ENCODE measurements around the gene ADGRG7. TPM values are rescaled to one million over a fixed set of nuclear protein-coding genes. Genes with fewer than 3 reads are reported as not detected.
A peak's percentile ranks its signal among the peaks of the same experiment; 100 is the strongest.

Gene ADGRG7
- total and polyA plus RNA-seq, 2 experiments from 2014 or later: 43.2 to 49.4 TPM

- Histone ChIP-seq H3K27me3 (no peaks in the 10 kb centered on the region), H3K9me3 (ENCODE audit: low read depth) (no peaks in the 10 kb centered on the region), H3K4me3 (no peak overlapping the region), H3K4me1 (ENCODE audit: low read depth) (no peaks in the 10 kb centered on the region), H3K36me3 (no peaks in the 10 kb centered on the region), H3K27ac (no peak overlapping the region)
- no peak for TF ChIP-seq CTCF (IDR thresholded peaks at IDR 0.05; ENCODE audit: low read depth, low read length)
- no peak for DNase-seq (ENCODE audit: low read depth in 1 of 2, low spot score in 1 of 2)
Observed at GRCh38 chr3:100588251-100588650, 21.1 kb upstream of the ADGRG7 start.

- peak; percentile 76 to 84 for DNase-seq (ENCODE audit: low read depth in 1 of 2, low spot score in 1 of 2)
- H3K36me3 ChIP-seq: no peaks in the 10 kb centered on the region
- H3K27me3 ChIP-seq: no peaks in the 10 kb centered on the region
- no peak overlapping the region for H3K4me3 ChIP-seq
- no peaks in the 10 kb centered on the region for H3K4me1 ChIP-seq (ENCODE audit: low read depth)
- peak; percentile 79 for TF ChIP-seq CTCF (IDR thresholded peaks at IDR 0.05; ENCODE audit: low read depth, low read length)
- H3K9me3 ChIP-seq (ENCODE audit: low read depth): no peaks in the 10 kb centered on the region
- H3K27ac ChIP-seq: no peak overlapping the region
Observed at GRCh38 chr3:100590114-100590839, 19.1 kb upstream of the ADGRG7 start.

DNA sequence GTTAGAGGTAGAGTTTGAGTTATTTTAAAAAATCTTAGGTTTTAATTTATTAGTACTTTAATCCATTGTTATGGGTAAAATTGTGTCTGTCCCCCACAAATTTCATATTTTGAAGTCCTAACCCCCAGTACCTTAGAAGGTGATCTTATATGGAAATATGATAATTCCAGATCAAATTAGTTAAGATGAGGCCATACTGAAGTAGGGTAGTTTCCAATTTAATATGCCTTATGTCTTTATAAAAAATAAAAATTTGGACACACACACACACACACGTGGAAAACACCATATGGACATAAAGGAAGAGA lies 18.6 kb upstream of the ADGRG7 start:
- DNase-seq (ENCODE audit: low read depth in 1 of 2, low spot score in 1 of 2): no peak
- H3K27ac ChIP-seq: no peak overlapping the region
- H3K4me3 ChIP-seq: no peak overlapping the region
- no peaks in the 10 kb centered on the region for H3K27me3 ChIP-seq
- H3K9me3 ChIP-seq (ENCODE audit: low read depth): no peaks in the 10 kb centered on the region
- H3K36me3 ChIP-seq: no peaks in the 10 kb centered on the region
- no peaks in the 10 kb centered on the region for H3K4me1 ChIP-seq (ENCODE audit: low read depth)
- TF ChIP-seq CTCF (IDR thresholded peaks at IDR 0.05; ENCODE audit: low read depth, low read length): no peak

GRCh38 chr3:100591411-100591810 lies 18.0 kb upstream of the ADGRG7 start:
- no peak for TF ChIP-seq CTCF (IDR thresholded peaks at IDR 0.05; ENCODE audit: low read depth, low read length)
- Histone ChIP-seq H3K27me3 (no peaks in the 10 kb centered on the region), H3K27ac (no peak overlapping the region), H3K9me3 (ENCODE audit: low read depth) (no peaks in the 10 kb centered on the region), H3K4me3 (no peak overlapping the region), H3K4me1 (ENCODE audit: low read depth) (no peaks in the 10 kb centered on the region), H3K36me3 (no peaks in the 10 kb centered on the region)
- no peak for DNase-seq (ENCODE audit: low read depth in 1 of 2, low spot score in 1 of 2)

- peaks cover 20% of the 10 kb centered on the region for H3K4me1 ChIP-seq (ENCODE audit: low read depth)
- TF ChIP-seq CTCF (IDR thresholded peaks at IDR 0.05; ENCODE audit: low read depth, low read length): no peak
- H3K36me3 ChIP-seq: no peaks in the 10 kb centered on the region
- no peaks in the 10 kb centered on the region for H3K9me3 ChIP-seq (ENCODE audit: low read depth)
- H3K4me3 ChIP-seq: no peak overlapping the region
- no peak for DNase-seq (ENCODE audit: low read depth in 1 of 2, low spot score in 1 of 2)
- no peaks in the 10 kb centered on the region for H3K27me3 ChIP-seq
- H3K27ac ChIP-seq: no peak overlapping the region
Observed at GRCh38 chr3:100600181-100601042, 9.0 kb upstream of the ADGRG7 start.
